ENCODE measurements around the gene BPIFB3.

- TF ChIP-seq, protein P1, sequence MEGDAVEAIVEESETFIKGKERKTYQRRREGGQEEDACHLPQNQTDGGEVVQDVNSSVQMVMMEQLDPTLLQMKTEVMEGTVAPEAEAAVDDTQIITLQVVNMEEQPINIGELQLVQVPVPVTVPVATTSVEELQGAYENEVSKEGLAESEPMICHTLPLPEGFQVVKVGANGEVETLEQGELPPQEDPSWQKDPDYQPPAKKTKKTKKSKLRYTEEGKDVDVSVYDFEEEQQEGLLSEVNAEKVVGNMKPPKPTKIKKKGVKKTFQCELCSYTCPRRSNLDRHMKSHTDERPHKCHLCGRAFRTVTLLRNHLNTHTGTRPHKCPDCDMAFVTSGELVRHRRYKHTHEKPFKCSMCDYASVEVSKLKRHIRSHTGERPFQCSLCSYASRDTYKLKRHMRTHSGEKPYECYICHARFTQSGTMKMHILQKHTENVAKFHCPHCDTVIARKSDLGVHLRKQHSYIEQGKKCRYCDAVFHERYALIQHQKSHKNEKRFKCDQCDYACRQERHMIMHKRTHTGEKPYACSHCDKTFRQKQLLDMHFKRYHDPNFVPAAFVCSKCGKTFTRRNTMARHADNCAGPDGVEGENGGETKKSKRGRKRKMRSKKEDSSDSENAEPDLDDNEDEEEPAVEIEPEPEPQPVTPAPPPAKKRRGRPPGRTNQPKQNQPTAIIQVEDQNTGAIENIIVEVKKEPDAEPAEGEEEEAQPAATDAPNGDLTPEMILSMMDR (IDR thresholded peaks at IDR 0.05; ENCODE audit: poor library complexity): no peak
- TF ChIP-seq EZH2 (IDR thresholded peaks at IDR 0.05; ENCODE audit: borderline replicate concordance): no peak
These were observed 45.1 kb upstream of the BPIFB3 start for GRCh38 chr20:33008336-33009213.
